ENCODE measurements around the gene MLH3.
A peak's percentile ranks its signal among the peaks of the same experiment; 100 is the strongest.

The MLH3 gene

DNA sequence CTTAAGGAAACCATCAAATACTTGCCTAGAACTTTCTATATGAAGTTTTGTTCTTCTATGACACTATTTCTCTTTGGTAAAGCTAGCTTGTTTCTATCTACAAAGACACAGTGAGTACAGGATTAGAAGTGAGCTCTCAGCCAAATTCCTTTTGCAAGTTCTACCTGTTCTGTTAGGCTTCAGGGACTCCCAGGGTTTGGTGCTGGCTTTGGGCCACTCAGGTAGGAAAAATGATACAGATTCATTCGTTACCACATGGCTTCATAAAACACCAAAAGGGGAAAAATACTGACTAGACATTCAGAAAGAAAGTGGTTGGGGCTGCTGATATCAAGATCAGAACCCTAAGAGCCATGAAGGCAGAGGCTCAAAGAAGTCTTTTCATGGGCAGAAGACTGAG is 32.0 kb upstream of the MLH3 start:
- H3K36me3 ChIP-seq, result peaks cover 56% of the 10 kb centered on the region
- TF ChIP-seq, protein P1, sequence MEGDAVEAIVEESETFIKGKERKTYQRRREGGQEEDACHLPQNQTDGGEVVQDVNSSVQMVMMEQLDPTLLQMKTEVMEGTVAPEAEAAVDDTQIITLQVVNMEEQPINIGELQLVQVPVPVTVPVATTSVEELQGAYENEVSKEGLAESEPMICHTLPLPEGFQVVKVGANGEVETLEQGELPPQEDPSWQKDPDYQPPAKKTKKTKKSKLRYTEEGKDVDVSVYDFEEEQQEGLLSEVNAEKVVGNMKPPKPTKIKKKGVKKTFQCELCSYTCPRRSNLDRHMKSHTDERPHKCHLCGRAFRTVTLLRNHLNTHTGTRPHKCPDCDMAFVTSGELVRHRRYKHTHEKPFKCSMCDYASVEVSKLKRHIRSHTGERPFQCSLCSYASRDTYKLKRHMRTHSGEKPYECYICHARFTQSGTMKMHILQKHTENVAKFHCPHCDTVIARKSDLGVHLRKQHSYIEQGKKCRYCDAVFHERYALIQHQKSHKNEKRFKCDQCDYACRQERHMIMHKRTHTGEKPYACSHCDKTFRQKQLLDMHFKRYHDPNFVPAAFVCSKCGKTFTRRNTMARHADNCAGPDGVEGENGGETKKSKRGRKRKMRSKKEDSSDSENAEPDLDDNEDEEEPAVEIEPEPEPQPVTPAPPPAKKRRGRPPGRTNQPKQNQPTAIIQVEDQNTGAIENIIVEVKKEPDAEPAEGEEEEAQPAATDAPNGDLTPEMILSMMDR (IDR thresholded peaks at IDR 0.05; ENCODE audit: low read depth, low read length), result no peak
- H3K4me3 ChIP-seq (ENCODE audit: low read depth, low read length), result no peak overlapping the region
- H3K4me1 ChIP-seq, result no peaks in the 10 kb centered on the region
- H3K9me3 ChIP-seq, result no peaks in the 10 kb centered on the region
- no peak for DNase-seq
- no peaks in the 10 kb centered on the region for H3K27me3 ChIP-seq

DNA sequence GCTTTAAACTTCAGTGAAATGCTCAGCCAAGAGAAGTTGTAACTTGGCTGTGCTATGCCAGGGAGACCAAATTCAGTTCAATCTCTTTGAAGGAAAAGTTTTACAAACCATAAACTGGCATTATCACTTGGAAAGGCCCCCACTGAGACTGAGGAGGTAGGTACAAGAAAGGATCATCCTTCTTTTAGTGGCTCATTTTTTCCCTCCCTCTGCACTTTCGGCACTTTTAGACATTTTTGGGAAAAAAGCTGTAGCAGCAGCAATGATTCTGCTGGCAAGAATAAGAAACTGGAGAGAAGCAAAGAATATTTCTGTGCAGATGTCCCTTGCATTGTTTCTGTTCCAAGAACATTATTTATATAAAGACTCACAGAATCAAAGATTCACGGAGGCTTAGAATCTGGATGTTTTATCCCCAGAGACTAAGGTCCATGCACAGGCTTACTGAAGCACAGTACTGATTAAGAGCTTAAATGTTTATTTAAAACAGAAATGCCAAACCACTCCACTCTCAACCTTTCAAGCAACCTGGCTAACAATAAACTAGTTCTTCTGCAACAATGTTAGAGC is 30.5 kb upstream of the MLH3 start:
- Histone ChIP-seq H3K4me3 (ENCODE audit: low read depth, low read length) (no peak overlapping the region), H3K27me3 (no peaks in the 10 kb centered on the region), H3K36me3 (peaks cover 41% of the 10 kb centered on the region), H3K9me3 (no peaks in the 10 kb centered on the region), H3K4me1 (no peaks in the 10 kb centered on the region)
- TF ChIP-seq, protein P1 (IDR thresholded peaks at IDR 0.05; ENCODE audit: low read depth, low read length), result no peak
- no peak for DNase-seq

DNA sequence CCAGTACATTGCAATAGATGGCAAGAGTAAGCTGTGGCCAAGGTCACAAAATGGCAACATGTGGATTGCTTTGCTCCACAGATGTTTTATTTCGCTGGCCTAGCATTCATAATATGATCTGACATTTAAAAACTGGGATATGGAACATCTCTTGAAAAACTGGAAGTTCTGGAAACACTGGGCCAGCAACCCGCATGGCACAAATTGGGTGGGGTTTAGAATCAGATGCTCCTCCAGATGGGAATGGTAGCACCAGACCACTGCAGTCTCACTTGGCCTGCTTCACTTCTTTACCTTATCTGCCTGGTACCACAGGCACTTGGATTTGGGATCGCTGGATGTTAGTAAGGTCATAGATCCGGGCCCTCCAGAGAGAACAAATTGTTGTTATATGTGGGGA is 28.3 kb upstream of the MLH3 start:
- Histone ChIP-seq H3K4me1 (no peaks in the 10 kb centered on the region), H3K4me3 (ENCODE audit: low read depth, low read length) (no peak overlapping the region), H3K9me3 (no peaks in the 10 kb centered on the region), H3K36me3 (peaks cover 20% of the 10 kb centered on the region), H3K27me3 (no peaks in the 10 kb centered on the region)
- no peak for DNase-seq
- TF ChIP-seq, protein P1 (IDR thresholded peaks at IDR 0.05; ENCODE audit: low read depth, low read length), result no peak

DNA sequence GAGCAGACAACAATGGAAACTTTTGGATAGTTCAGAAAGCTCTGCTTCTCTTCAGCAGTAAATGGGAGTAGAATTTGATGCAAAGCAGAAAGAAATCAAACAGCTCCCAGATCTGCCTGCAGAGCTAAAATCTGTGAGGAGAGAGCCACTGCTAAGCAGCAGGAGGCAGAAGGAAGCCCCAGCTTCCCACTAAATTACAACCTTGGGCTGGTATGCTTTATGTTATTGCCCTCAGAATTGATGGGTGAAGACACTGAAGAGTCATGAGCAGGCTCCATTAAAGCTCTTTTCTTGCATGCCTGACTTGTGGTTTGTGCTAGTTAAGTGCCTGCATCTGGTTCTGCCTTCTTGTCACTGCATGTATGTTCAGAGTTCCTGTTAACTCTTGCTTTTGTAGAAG is 26.5 kb upstream of the MLH3 start:
- Histone ChIP-seq H3K27me3 (no peaks in the 10 kb centered on the region), H3K9me3 (no peaks in the 10 kb centered on the region), H3K4me3 (ENCODE audit: low read depth, low read length) (no peak overlapping the region), H3K4me1 (no peaks in the 10 kb centered on the region), H3K36me3 (peaks cover 3% of the 10 kb centered on the region)
- DNase-seq, result no peak
- TF ChIP-seq, protein P1 (IDR thresholded peaks at IDR 0.05; ENCODE audit: low read depth, low read length), result no peak

DNA sequence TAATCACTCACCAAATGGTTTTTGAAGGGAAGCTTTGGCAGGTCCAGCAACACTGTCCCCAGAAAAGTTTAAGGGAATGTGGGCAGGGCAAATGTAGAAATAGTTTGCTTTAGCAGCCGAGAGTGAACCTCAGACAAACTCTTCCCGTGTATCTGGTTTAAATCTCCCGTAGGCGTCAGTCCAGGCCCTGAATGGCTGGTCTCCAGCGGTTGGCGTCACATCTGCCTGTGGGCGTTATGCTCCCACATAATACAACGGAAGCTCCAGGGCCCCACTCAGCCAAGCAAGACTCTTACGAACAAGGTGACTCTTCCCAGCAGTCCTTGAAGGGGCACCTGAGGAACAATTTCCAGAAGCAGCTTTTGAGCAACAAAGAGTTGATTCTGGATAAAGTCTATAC is 19.1 kb upstream of the MLH3 start:
- TF ChIP-seq, protein P1 (IDR thresholded peaks at IDR 0.05; ENCODE audit: low read depth, low read length), result no peak
- no peaks in the 10 kb centered on the region for H3K27me3 ChIP-seq
- peaks cover 3% of the 10 kb centered on the region for H3K4me1 ChIP-seq
- no peak overlapping the region for H3K4me3 ChIP-seq (ENCODE audit: low read depth, low read length)
- H3K9me3 ChIP-seq, result no peaks in the 10 kb centered on the region
- H3K36me3 ChIP-seq, result no peaks in the 10 kb centered on the region
- DNase-seq, result no peak

DNA sequence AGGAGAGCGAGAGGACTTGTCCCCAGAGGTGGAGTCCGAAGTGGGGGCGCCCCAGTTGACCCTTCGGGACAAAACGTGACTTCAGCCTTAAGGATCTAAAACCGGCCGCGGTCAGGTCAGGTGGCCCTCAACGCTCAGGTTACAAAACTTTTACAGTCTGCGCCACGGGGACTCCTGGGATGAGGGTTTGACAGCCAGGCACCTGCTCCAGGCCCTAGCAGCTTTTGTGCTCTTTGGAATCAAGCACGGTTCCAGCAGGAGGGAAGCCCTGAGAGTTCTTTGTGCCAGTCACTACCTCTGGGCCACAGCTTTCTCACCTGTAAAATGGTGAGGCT is 18.5 kb upstream of the MLH3 start:
- Histone ChIP-seq H3K4me1 (peaks cover 3% of the 10 kb centered on the region), H3K9me3 (no peaks in the 10 kb centered on the region), H3K4me3 (ENCODE audit: low read depth, low read length) (peak overlapping the region; percentile 80), H3K27me3 (no peaks in the 10 kb centered on the region), H3K36me3 (no peaks in the 10 kb centered on the region)
- no peak for DNase-seq
- TF ChIP-seq, protein P1 (IDR thresholded peaks at IDR 0.05; ENCODE audit: low read depth, low read length), result no peak

All from BE2C (cell line).